ENCODE data around the gene RFPL4AL1. TPM values are rescaled to one million over a fixed set of nuclear protein-coding genes. Genes with fewer than 3 reads are reported as not detected.

The RFPL4AL1 gene
- total and polyA plus RNA-seq, 10 of the 15 experiments (the other 5 are each of a cell fraction or from before 2014, with no cell fraction given), result not detected

- TF ChIP-seq CEBPB (IDR thresholded peaks at IDR 0.05; ENCODE audit: borderline replicate concordance in 1 of 2, low read depth in 2 of 2, low read length in 2 of 2) (no peak), MYC (IDR thresholded peaks at IDR 0.05; ENCODE audit: insufficient read depth, insufficient read length, insufficient replicate concordance, low read length, severe bottlenecking) (no peak), PAX8 (IDR thresholded peaks at IDR 0.05) (no peak), TCF7 (IDR thresholded peaks at IDR 0.05; ENCODE audit: borderline replicate concordance) (no peak), EP300 (IDR thresholded peaks at IDR 0.05; ENCODE audit: borderline replicate concordance in 1 of 2, control insufficient read depth in 1 of 2, low read depth in 2 of 2, low read length in 2 of 2) (no peak), TCF3 (IDR thresholded peaks at IDR 0.05; ENCODE audit: borderline replicate concordance, insufficient read depth, low read depth, low read length) (no peak), SMC3 (IDR thresholded peaks at IDR 0.05; ENCODE audit: borderline replicate concordance, low read length) (peak; percentile 64), RELA (IDR thresholded peaks at IDR 0.05; ENCODE audit: borderline replicate concordance, partially characterized antibody) (no peak), SMAD1 (IDR thresholded peaks at IDR 0.05; ENCODE audit: low read depth, partially characterized antibody) (no peak), KLF5 (IDR thresholded peaks at IDR 0.05; ENCODE audit: partially characterized antibody) (no peak), CHD4 (IDR thresholded peaks at IDR 0.05) (no peak), ETV6 (conservative IDR thresholded peaks at IDR 0.05 in 1 of 2, IDR thresholded peaks at IDR 0.05 in 1 of 2; ENCODE audit: borderline replicate concordance in 1 of 2, low read depth in 1 of 2) (no peak), PKNOX1 (IDR thresholded peaks at IDR 0.05) (peak; percentile 66), SIN3A (IDR thresholded peaks at IDR 0.05; ENCODE audit: low read depth, low read length) (peak; percentile 46; the same call in 1 of the 2 replicates), SMAD5 (IDR thresholded peaks at IDR 0.05; ENCODE audit: low read depth) (no peak)
- TF ChIP-seq, protein P1, sequence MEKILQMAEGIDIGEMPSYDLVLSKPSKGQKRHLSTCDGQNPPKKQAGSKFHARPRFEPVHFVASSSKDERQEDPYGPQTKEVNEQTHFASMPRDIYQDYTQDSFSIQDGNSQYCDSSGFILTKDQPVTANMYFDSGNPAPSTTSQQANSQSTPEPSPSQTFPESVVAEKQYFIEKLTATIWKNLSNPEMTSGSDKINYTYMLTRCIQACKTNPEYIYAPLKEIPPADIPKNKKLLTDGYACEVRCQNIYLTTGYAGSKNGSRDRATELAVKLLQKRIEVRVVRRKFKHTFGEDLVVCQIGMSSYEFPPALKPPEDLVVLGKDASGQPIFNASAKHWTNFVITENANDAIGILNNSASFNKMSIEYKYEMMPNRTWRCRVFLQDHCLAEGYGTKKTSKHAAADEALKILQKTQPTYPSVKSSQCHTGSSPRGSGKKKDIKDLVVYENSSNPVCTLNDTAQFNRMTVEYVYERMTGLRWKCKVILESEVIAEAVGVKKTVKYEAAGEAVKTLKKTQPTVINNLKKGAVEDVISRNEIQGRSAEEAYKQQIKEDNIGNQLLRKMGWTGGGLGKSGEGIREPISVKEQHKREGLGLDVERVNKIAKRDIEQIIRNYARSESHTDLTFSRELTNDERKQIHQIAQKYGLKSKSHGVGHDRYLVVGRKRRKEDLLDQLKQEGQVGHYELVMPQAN (conservative IDR thresholded peaks at IDR 0.05), result no peak
- TF ChIP-seq, protein P2, sequence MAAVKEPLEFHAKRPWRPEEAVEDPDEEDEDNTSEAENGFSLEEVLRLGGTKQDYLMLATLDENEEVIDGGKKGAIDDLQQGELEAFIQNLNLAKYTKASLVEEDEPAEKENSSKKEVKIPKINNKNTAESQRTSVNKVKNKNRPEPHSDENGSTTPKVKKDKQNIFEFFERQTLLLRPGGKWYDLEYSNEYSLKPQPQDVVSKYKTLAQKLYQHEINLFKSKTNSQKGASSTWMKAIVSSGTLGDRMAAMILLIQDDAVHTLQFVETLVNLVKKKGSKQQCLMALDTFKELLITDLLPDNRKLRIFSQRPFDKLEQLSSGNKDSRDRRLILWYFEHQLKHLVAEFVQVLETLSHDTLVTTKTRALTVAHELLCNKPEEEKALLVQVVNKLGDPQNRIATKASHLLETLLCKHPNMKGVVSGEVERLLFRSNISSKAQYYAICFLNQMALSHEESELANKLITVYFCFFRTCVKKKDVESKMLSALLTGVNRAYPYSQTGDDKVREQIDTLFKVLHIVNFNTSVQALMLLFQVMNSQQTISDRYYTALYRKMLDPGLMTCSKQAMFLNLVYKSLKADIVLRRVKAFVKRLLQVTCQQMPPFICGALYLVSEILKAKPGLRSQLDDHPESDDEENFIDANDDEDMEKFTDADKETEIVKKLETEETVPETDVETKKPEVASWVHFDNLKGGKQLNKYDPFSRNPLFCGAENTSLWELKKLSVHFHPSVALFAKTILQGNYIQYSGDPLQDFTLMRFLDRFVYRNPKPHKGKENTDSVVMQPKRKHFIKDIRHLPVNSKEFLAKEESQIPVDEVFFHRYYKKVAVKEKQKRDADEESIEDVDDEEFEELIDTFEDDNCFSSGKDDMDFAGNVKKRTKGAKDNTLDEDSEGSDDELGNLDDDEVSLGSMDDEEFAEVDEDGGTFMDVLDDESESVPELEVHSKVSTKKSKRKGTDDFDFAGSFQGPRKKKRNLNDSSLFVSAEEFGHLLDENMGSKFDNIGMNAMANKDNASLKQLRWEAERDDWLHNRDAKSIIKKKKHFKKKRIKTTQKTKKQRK (IDR thresholded peaks at IDR 0.05; ENCODE audit: low read depth, low read length), result no peak
- TF ChIP-seq, protein P3, sequence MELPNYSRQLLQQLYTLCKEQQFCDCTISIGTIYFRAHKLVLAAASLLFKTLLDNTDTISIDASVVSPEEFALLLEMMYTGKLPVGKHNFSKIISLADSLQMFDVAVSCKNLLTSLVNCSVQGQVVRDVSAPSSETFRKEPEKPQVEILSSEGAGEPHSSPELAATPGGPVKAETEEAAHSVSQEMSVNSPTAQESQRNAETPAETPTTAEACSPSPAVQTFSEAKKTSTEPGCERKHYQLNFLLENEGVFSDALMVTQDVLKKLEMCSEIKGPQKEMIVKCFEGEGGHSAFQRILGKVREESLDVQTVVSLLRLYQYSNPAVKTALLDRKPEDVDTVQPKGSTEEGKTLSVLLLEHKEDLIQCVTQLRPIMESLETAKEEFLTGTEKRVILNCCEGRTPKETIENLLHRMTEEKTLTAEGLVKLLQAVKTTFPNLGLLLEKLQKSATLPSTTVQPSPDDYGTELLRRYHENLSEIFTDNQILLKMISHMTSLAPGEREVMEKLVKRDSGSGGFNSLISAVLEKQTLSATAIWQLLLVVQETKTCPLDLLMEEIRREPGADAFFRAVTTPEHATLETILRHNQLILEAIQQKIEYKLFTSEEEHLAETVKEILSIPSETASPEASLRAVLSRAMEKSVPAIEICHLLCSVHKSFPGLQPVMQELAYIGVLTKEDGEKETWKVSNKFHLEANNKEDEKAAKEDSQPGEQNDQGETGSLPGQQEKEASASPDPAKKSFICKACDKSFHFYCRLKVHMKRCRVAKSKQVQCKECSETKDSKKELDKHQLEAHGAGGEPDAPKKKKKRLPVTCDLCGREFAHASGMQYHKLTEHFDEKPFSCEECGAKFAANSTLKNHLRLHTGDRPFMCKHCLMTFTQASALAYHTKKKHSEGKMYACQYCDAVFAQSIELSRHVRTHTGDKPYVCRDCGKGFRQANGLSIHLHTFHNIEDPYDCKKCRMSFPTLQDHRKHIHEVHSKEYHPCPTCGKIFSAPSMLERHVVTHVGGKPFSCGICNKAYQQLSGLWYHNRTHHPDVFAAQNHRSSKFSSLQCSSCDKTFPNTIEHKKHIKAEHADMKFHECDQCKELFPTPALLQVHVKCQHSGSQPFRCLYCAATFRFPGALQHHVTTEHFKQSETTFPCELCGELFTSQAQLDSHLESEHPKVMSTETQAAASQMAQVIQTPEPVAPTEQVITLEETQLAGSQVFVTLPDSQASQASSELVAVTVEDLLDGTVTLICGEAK (IDR thresholded peaks at IDR 0.05; ENCODE audit: borderline replicate concordance), result no peak
Measured at GRCh38 chr19:55809381-55810058, 40.6 kb downstream of the RFPL4AL1 start (continued).

Measured in GM12878 (cell line).